NCI-H1694 (cell line): ENCODE results near the gene AGPS.
A peak's percentile ranks its signal among the peaks of the same experiment; 100 is the strongest.
"Not testable (repeated sequence)": the region's sequence is repeated elsewhere in the genome, so short reads cannot be mapped to it uniquely, and the experiment has no call there.

ENCODE experiments used
- DNase-seq: peaks from one replicate; lab custom pipeline; 2025; lab: John Stamatoyannopoulos, UW

AGPS gene

GRCh38 chr2:177531706-177532105 lies 139.1 kb downstream of the AGPS start:
- DNase-seq = no peak

GRCh38 chr2:177532567-177532966 lies 140.0 kb downstream of the AGPS start:
- no peak for DNase-seq

- DNase-seq = no peak
These were observed 140.7 kb downstream of the AGPS start for GRCh38 chr2:177533253-177533652.

GRCh38 chr2:177535000-177535399 lies 142.4 kb downstream of the AGPS start:
- no peak for DNase-seq

- no peak for DNase-seq
These were observed 143.5 kb downstream of the AGPS start for GRCh38 chr2:177535958-177536504.

- no peak for DNase-seq
These were observed 144.6 kb downstream of the AGPS start for GRCh38 chr2:177537213-177537612.

GRCh38 chr2:177537636-177538035 lies 145.1 kb downstream of the AGPS start:
- DNase-seq = peak; percentile 16

- no peak for DNase-seq
These were observed 145.8 kb downstream of the AGPS start for GRCh38 chr2:177538323-177538722.

- DNase-seq = no peak
These were observed 147.7 kb downstream of the AGPS start for GRCh38 chr2:177540283-177540682.

GRCh38 chr2:177541258-177541991 lies 148.9 kb downstream of the AGPS start:
- peak; percentile 24 for DNase-seq

GRCh38 chr2:177542396-177542795 lies 149.8 kb downstream of the AGPS start:
- no peak for DNase-seq

GRCh38 chr2:177543007-177543760 lies 150.6 kb downstream of the AGPS start:
- no peak for DNase-seq

- DNase-seq = no peak
These were observed 152.6 kb downstream of the AGPS start for GRCh38 chr2:177545143-177545542.

GRCh38 chr2:177545981-177546585 lies 153.5 kb downstream of the AGPS start:
- DNase-seq = peak; percentile 96

GRCh38 chr2:177547122-177547521 lies 154.5 kb downstream of the AGPS start:
- no peak for DNase-seq

- no peak for DNase-seq
These were observed 155.2 kb downstream of the AGPS start for GRCh38 chr2:177547772-177548171.

- no peak for DNase-seq
These were observed 156.1 kb downstream of the AGPS start for GRCh38 chr2:177548636-177549035.

GRCh38 chr2:177549171-177549570 lies 156.6 kb downstream of the AGPS start:
- DNase-seq = no peak

- DNase-seq = no peak
These were observed 158.0 kb downstream of the AGPS start for GRCh38 chr2:177550264-177551200.

- not testable (repeated sequence) for DNase-seq
These were observed 158.8 kb downstream of the AGPS start for GRCh38 chr2:177551360-177551759.

GRCh38 chr2:177551989-177552421 lies 159.4 kb downstream of the AGPS start:
- peak; percentile 51 for DNase-seq
